ENCODE results near the gene WNT11.

WNT11 gene

GRCh38 chr11:76173663-76174062, 32.6 kb downstream of the WNT11 start:
- DNase-seq (ENCODE audit: low spot score) = no peak

- no peak for DNase-seq (ENCODE audit: low spot score)
Measured at GRCh38 chr11:76172583-76172982, 33.7 kb downstream of the WNT11 start.

GRCh38 chr11:76170468-76170867, 35.8 kb downstream of the WNT11 start:
- DNase-seq (ENCODE audit: low spot score) = no peak

- no peak for DNase-seq (ENCODE audit: low spot score)
Measured at GRCh38 chr11:76169473-76169896, 36.8 kb downstream of the WNT11 start.

- no peak for DNase-seq (ENCODE audit: low spot score)
Measured at GRCh38 chr11:76167590-76167989, 38.7 kb downstream of the WNT11 start.

GRCh38 chr11:76166314-76166713, 40.0 kb downstream of the WNT11 start:
- no peak for DNase-seq (ENCODE audit: low spot score)

GRCh38 chr11:76164861-76165751, 41.2 kb downstream of the WNT11 start:
- DNase-seq (ENCODE audit: low spot score) = no peak

- DNase-seq (ENCODE audit: low spot score) = no peak
Measured at GRCh38 chr11:76164081-76164480, 42.2 kb downstream of the WNT11 start.

- DNase-seq (ENCODE audit: low spot score) = no peak
Measured at GRCh38 chr11:76163289-76163880, 42.9 kb downstream of the WNT11 start.

GRCh38 chr11:76162336-76163288, 43.7 kb downstream of the WNT11 start:
- no peak for DNase-seq (ENCODE audit: low spot score)

GRCh38 chr11:76161261-76161961, 44.9 kb downstream of the WNT11 start:
- no peak for DNase-seq (ENCODE audit: low spot score)

GRCh38 chr11:76160856-76161255, 45.4 kb downstream of the WNT11 start:
- no peak for DNase-seq (ENCODE audit: low spot score)

- DNase-seq (ENCODE audit: low spot score) = no peak
Measured at GRCh38 chr11:76159983-76160661, 46.2 kb downstream of the WNT11 start.

GRCh38 chr11:76159303-76159937, 46.9 kb downstream of the WNT11 start:
- no peak for DNase-seq (ENCODE audit: low spot score)

- DNase-seq (ENCODE audit: low spot score) = no peak
Measured at GRCh38 chr11:76158394-76159302, 47.7 kb downstream of the WNT11 start.

GRCh38 chr11:76157891-76158290, 48.4 kb downstream of the WNT11 start:
- no peak for DNase-seq (ENCODE audit: low spot score)

GRCh38 chr11:76156971-76157427, 49.3 kb downstream of the WNT11 start:
- DNase-seq (ENCODE audit: low spot score) = no peak

- DNase-seq (ENCODE audit: low spot score) = no peak
Measured at GRCh38 chr11:76155500-76156227, 50.6 kb downstream of the WNT11 start.

- no peak for DNase-seq (ENCODE audit: low spot score)
Measured at GRCh38 chr11:76153571-76153923, 52.8 kb downstream of the WNT11 start.
